HG03196 (cell line): Measurements from ENCODE around the gene CRABP1.
"Not testable (repeated sequence)": the region's sequence is repeated elsewhere in the genome, so short reads cannot be mapped to it uniquely, and the experiment has no call there.

Source experiments
- ATAC-seq: cut with Tn5 transposase; IDR thresholded peaks from one replicate; pipeline ENCODE4 v1.9.1; 2021; ENCODE audit not compliant: unreplicated experiment

CRABP1 gene

DNA sequence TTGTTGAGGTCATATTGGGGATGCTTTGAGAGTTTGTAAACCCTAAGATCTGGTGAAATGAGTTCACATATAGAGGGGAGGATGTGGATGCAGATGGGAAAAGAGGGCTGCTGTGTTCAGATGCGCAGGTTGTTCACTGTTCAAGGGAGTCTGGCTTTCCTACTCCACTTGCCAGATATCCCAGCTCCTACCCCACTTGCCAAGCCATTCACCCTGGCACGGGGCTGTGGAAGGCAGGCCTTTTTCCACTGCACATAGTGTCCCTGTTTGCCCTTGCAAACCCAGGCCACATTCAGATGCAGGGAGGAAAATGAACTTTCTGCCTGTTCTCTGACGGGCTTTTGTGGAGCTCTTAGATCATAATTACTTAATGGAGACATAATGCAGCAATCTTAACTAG, 29.0 kb downstream of the CRABP1 start:
- no peak for ATAC-seq

DNA sequence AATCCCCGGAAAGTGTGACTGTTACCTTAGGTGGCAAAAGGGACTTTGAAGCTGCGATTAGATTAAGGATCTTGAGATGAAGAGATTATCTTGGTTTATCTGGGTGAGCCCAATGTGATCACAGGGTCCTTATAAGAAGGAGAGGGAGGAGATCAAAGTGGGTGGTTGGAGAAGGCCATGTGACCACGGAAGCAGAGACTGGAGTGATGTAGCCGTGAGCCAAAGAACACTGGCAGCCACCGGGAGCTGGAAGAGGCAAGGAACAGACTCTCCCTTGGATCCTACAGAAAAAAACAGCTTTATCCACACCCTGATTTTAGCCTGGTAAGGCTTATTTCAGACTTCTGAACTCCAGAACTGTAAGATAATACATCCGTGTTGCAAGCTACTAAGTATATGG, 29.9 kb downstream of the CRABP1 start:
- ATAC-seq: no peak

DNA sequence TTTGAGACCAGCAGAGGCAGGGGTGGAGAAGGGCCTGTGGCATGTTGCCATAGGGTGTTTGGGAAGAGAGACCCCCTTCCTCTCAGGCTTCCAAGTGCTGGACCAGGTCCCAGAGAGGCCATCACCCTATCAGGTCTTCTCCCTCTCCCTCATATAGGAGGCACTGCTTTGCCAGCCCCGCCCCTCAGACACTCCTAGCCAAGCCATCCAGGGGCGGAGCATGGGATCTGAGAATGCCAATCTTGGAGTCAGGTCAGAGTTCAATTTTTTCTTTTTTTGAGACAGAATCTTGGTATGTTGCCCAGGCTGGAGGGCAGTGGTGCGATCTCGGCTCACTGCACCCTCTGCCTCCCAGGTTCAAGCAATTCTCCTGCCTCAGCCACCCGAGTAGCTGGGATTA, 32.7 kb downstream of the CRABP1 start:
- no peak for ATAC-seq

- ATAC-seq: no peak
Observed at GRCh38 chr15:78374436-78375393, 34.6 kb downstream of the CRABP1 start.

- not testable (repeated sequence) for ATAC-seq
Observed at GRCh38 chr15:78380143-78380542, 40.0 kb downstream of the CRABP1 start.

DNA sequence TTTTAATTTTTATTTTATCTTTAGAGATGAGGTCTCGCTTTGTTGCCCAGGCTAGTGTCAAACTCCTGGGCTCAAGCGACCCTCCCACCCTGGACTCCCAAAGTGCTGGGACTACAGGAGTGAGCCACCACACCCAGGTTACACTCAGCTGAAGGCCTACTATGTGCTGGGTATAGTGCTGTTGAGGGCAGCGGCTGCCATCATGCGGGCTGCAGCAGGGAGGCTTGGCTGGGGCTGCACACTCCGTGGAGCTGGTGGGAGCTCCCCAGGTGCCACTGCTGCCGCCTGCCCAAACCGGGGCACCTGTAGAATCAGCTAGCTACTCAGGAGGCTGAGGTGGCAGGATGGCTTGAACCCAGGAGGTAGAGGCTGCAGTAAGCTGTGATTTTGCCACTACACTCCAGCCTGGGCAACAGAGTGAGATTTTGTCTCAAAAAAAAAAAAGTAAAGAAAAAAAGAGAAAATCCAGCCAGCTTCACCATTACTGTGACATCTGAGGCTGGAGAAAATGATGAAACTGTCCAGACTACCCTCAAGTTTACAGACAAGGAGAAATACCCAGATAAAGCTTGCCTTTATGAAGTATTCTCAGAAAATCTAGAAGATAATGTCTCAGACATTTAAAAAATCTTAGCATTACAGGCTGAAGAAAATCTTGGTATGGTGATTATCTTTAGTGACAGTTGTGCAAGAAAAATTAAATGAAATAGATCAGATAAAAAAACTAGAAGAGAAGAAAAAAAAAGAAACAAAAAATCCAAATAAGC, 42.1 kb downstream of the CRABP1 start:
- ATAC-seq: no peak

DNA sequence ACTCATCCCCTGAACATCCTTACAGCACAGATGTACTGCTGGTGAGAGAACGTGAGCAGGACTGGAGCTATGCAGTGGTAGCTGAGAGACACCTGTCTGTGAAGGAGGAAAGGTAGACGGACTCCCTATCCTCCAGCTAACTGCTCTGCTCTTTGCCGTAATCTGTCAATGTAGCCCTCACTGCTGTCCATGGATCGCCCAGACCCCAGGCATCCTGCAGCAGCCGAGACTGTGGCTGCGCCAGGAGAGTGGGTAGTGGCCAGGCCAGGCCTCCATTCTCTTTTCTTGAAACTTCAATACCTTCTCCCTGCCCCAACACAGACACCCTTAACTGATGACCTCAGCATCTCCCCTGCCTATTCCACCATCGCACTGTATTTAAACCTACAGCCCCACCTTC, 44.5 kb downstream of the CRABP1 start:
- ATAC-seq: no peak

- no peak for ATAC-seq
Observed at GRCh38 chr15:78387246-78388037, 47.3 kb downstream of the CRABP1 start.

GRCh38 chr15:78388865-78389264, 48.7 kb downstream of the CRABP1 start:
- ATAC-seq: no peak

DNA sequence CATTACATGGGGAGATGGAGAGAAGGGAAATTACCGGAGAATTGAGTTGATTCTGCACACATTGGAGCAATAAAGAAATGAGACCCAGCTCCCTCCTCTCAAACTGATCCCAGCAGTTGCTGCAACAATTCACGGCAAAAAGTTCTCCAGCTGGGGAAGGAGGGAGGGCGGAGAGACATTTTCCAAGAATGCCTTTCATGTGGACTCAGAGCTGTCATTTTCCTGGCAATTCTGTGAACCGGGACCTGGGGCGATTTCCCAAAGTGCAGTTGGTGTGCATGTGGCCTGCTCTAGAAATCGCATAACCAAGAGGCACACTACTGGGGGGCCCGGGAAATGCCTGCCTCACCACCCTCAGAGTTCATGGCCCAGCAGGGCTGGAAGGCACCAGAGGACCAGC, 49.2 kb downstream of the CRABP1 start:
- ATAC-seq: no peak

DNA sequence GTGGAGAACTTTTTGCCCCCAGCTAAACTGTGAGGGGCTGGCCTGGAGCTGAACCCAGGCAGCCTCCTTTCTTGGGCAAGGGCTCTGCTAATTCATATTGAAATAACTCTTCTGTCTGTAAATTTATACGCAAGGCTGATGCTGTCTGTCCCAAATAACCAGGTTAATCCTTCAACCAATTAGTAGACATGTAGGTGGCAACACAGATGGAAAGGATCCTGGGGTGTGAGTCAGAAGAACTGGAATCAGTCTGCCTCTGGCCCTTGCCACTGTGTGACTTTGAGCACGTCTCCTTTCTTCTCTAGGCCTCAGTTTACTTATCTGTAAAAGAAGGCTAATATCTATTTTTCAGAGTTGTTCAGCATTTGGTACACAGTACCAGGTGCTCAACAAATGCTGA, 49.6 kb downstream of the CRABP1 start:
- no peak for ATAC-seq

DNA sequence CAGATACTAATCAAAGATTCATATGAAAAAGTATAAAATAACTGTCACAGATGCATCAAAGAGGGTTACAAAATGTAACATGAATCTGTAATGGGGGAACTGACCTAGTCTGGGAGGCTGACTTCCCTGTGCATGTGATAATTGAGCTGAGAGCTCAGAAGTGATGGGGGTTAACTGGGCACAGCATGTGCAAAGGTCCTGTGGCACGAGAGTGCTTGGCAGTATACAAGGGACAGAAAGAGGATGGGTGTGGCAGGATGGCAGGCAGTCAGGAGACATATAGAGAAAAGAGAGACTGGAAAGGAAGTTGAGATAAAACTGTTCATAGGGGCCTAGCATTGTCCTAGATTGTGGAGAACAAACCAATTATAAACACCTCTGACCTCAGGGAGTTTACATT, 50.1 kb downstream of the CRABP1 start:
- no peak for ATAC-seq

DNA sequence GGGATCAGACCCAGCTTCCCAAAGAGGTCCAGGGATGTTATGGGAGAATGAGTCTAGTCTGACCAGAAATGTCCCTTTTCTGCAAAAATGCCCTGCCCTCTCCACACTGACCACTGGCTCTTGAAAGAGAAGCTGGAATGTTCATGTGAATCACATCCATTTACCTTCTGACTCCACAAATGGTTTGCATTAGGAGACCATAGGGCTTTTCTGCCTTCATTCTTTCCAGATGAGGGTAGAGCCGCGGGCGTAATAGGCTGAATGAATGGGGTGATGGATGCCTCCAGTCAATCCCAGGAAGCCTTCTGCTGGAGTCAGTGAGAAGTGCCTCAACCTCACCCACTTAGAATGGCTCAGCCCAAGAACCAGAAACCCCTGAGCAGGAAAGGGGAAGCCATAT, 50.7 kb downstream of the CRABP1 start:
- ATAC-seq: no peak

GRCh38 chr15:78391781-78392180, 51.6 kb downstream of the CRABP1 start:
- ATAC-seq: no peak

DNA sequence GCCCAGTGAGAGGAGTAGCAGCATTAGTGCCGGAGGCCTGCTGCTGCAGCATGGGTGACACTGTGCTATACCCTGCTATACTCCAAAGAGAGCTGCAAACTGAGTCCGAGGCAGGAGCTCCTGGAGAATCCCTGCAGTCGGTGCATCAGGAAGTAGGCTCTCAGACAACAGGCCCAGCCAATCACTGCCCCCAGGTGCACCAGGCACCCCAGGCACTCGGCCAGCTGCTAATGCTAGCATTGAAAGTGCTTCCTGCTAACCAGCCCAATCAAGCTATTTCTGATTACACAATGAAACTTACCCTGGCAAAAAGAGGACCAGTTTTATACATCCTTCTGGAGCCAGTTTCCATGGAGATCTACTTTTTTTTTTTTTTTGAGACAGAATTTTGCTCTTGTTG, 52.3 kb downstream of the CRABP1 start:
- ATAC-seq: no peak

GRCh38 chr15:78393137-78393536, 53.0 kb downstream of the CRABP1 start:
- no peak for ATAC-seq

GRCh38 chr15:78394026-78394425, 53.9 kb downstream of the CRABP1 start:
- no peak for ATAC-seq

- no peak for ATAC-seq
Observed at GRCh38 chr15:78394981-78395616, 54.9 kb downstream of the CRABP1 start.

DNA sequence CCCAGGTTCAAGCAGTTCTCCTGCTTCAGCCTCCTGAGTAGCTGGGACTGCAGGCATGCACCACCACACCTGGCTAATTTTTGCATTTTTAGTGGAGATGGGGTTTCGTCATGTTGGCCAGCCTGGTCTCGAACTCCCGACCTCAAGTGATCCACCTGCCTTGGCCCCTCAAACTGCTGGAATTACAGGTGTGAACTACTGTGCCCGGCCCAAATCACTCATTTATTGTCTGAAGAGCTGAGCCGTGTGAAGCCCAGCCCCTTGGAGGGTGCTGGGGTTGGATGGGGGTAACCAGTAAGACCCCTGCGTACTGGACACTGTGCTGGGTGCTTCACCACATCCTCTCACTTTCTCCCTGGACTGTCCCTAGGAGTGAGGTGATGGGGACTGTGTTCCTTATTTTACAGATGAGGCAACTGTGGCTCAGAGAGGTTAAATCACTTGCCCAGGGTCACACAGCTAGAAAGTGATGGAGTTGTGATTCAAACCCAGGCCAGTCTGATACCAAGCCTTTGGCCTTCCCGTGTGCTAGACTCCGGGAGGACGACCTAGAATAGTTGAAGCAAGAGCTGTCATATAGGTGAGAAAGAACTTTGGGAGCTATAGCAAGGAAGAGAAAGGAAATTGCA, 56.1 kb downstream of the CRABP1 start:
- no peak for ATAC-seq

DNA sequence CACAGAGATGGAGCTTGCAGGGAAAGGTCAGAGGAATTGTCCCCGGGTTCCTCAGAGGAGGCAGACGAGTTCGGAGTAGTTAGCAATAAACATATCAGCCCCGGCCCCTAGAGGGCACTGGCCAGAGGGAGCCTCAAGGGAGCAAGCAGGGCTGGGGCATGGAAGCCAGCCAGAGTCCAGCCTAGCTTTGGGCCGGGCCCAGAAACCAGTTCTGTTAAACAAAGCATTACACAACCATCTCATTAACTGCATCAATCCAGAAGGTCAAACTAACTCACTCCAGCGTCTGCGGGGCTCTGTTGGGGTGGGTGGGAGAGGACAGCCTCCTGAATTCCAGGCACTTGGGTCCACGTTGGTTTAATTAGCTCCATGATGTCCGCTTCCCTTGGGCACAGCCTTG, 56.8 kb downstream of the CRABP1 start:
- no peak for ATAC-seq
